IMR-90 (cell line): ENCODE measurements around the gene PNO1. TPM values are rescaled to one million over a fixed set of nuclear protein-coding genes. Genes with fewer than 3 reads are reported as not detected.

ENCODE experiments used
- ATAC-seq: fragments of 200-7000 bp; cut with Tn5 transposase; 2 replicates; pipeline ENCODE4 v1.9.1; 2020; ENCODE audit warnings: low read depth, mild to moderate bottlenecking, moderate library complexity
- BruUV-seq: library from RNA; stranded (reverse); fragments of 400-500 nt; replicated peaks from 2 replicates; lab custom pipeline; 2021; lab: Mats Ljungman, UMichigan
- CTCF ChIA-PET: fragments of 300-600 bp; formaldehyde crosslinking; extraction: SDS; loops from one replicate; lab custom pipeline; 2021; ENCODE audit warnings: antibody characterized with exemption; lab: Yijun Ruan, JAX
- POLR2A ChIA-PET: fragments of 300-600 bp; sonication (Branson Sonifier 250); formaldehyde crosslinking; loops from one replicate; lab custom pipeline; 2022; ENCODE audit warnings: antibody characterized with exemption; ENCODE audit not compliant: unreplicated experiment; lab: Charles Lee
- DNase-seq: peaks from one replicate; pipeline ENCODE4 v3.0.0; 2013
- H2AFZ ChIP-seq: replicated peaks from 2 replicates; pipeline ENCODE3; 2013; ENCODE audit warnings: low read length, mild to moderate bottlenecking; ENCODE audit not compliant: poor library complexity
- H2AK5ac ChIP-seq: 2 replicates; pipeline ENCODE4 v1.6.1; 2013; ENCODE audit warnings: low read depth, low read length, inconsistent platforms
- H2AK9ac ChIP-seq: replicated peaks from 2 replicates; pipeline ENCODE3; 2013; ENCODE audit warnings: mild to moderate bottlenecking, low read depth, low read length, moderate library complexity; ENCODE audit not compliant: poor library complexity
- H2BK120ac ChIP-seq: 2 replicates; pipeline ENCODE4 v1.6.1; 2013; ENCODE audit warnings: low read depth, low read length, inconsistent platforms
- H2BK15ac ChIP-seq: 3 replicates; pipeline ENCODE4 v1.6.1; 2013; ENCODE audit warnings: low read depth, low read length, inconsistent platforms
- H2BK20ac ChIP-seq: 2 replicates; pipeline ENCODE4 v1.6.1; 2013; ENCODE audit warnings: low read depth, mild to moderate bottlenecking, inconsistent platforms, low read length, moderate library complexity
- H2BK5ac ChIP-seq: 2 replicates; pipeline ENCODE4 v1.6.1; 2013; ENCODE audit warnings: mild to moderate bottlenecking, low read depth, low read length, inconsistent platforms; ENCODE audit not compliant: poor library complexity, severe bottlenecking
- H3K14ac ChIP-seq: replicated peaks from 2 replicates; pipeline ENCODE4 v1.6.1; 2013; ENCODE audit warnings: low read depth, low read length, inconsistent platforms
- H3K18ac ChIP-seq: 2 replicates; pipeline ENCODE4 v1.6.1; 2013; ENCODE audit warnings: low read depth, low read length, control low read depth
- H3K23ac ChIP-seq: 2 replicates; pipeline ENCODE4 v1.6.1; 2013; ENCODE audit warnings: low read depth, low read length, inconsistent platforms
- H3K27ac ChIP-seq: 2 replicates; pipeline ENCODE4 v1.5.1; 2013; ENCODE audit warnings: mild to moderate bottlenecking, control low read depth, low read length; ENCODE audit not compliant: insufficient read depth
- H3K27me3 ChIP-seq: 2 replicates; pipeline ENCODE4 v1.6.1; 2013; ENCODE audit warnings: low read length; ENCODE audit not compliant: control insufficient read depth, insufficient read depth
- H3K36me3 ChIP-seq: 2 replicates; pipeline ENCODE4 v1.6.1; 2013; ENCODE audit warnings: low read length, mixed read lengths; ENCODE audit not compliant: control insufficient read depth, insufficient read depth
- H3K4ac ChIP-seq: 2 replicates; pipeline ENCODE4 v1.6.1; 2013; ENCODE audit warnings: low read depth, low read length, inconsistent platforms
- H3K4me1 ChIP-seq: 2 replicates; pipeline ENCODE4 v1.6.1; 2013; ENCODE audit warnings: low read length, mixed read lengths; ENCODE audit not compliant: control insufficient read depth, insufficient read depth
- H3K4me2 ChIP-seq: 2 replicates; pipeline ENCODE4 v1.6.1; 2013; ENCODE audit warnings: low read depth, mild to moderate bottlenecking, control low read depth, low read length, moderate library complexity
- H3K4me3 ChIP-seq: 2 replicates; pipeline ENCODE4 v1.5.1; 2013; ENCODE audit warnings: low read depth, mild to moderate bottlenecking, control low read depth, low read length, moderate library complexity; ENCODE audit not compliant: insufficient read depth
- H3K56ac ChIP-seq: 2 replicates; pipeline ENCODE4 v1.6.1; 2013; ENCODE audit warnings: low read length, inconsistent platforms; ENCODE audit not compliant: insufficient read depth; ENCODE audit errors: extremely low read depth
- H3K79me1 ChIP-seq, 2 experiments: 2 replicates each; pipeline ENCODE4 v1.6.1; 2013; ENCODE audit warnings: low read length in 2 of 2, inconsistent platforms in 1 of 2, low read depth in 1 of 2
- H3K9ac ChIP-seq: 2 replicates; pipeline ENCODE4 v1.6.1; 2013; ENCODE audit warnings: low read depth, low read length, control low read depth
- H3K9me1 ChIP-seq: 2 replicates; pipeline ENCODE4 v1.6.1; 2013; ENCODE audit warnings: low read length, inconsistent platforms; ENCODE audit not compliant: insufficient read depth
- H3K9me3 ChIP-seq: 2 replicates; pipeline ENCODE4 v1.6.1; 2013; ENCODE audit warnings: low read length; ENCODE audit not compliant: control insufficient read depth, insufficient read depth
- H4K20me1 ChIP-seq: 2 replicates; pipeline ENCODE4 v1.6.1; 2013; ENCODE audit warnings: low read length, inconsistent platforms; ENCODE audit not compliant: insufficient read depth
- H4K5ac ChIP-seq: 2 replicates; pipeline ENCODE4 v1.6.1; 2013; ENCODE audit warnings: mild to moderate bottlenecking, low read depth, low read length, control low read depth
- H4K8ac ChIP-seq, 2 experiments: 2 replicates each; pipeline ENCODE4 v1.6.1; 2013; ENCODE audit warnings: low read depth in 2 of 2, low read length in 2 of 2, control low read depth in 1 of 2, inconsistent platforms in 1 of 2
- H4K91ac ChIP-seq: 2 replicates; pipeline ENCODE4 v1.6.1; 2013; ENCODE audit warnings: low read depth, low read length, inconsistent platforms; ENCODE audit not compliant: insufficient read depth
- BHLHE40 ChIP-seq: fragments of 150-350 bp; IDR thresholded peaks from 2 replicates; pipeline ENCODE4 v1.6.1; 2016; ENCODE audit warnings: mild to moderate bottlenecking, low read depth, low read length
- CEBPB ChIP-seq: IDR thresholded peaks from 2 replicates; pipeline ENCODE4 v1.6.1; 2012; ENCODE audit warnings: low read depth, low read length, improper control_type of control experiment
- CHD1 ChIP-seq: IDR thresholded peaks from 2 replicates; pipeline ENCODE4 v1.6.1; 2012; ENCODE audit warnings: low read depth, low read length, improper control_type of control experiment
- ELK1 ChIP-seq: fragments of 150-350 bp; IDR thresholded peaks from 2 replicates; pipeline ENCODE4 v1.6.1; 2016; ENCODE audit warnings: low read depth, mild to moderate bottlenecking, low read length, moderate library complexity, borderline replicate concordance
- FOS ChIP-seq: fragments of 150-350 bp; IDR thresholded peaks from 2 replicates; pipeline ENCODE4 v1.6.1; 2016; ENCODE audit warnings: low read depth, low read length
- MAFK ChIP-seq: IDR thresholded peaks from 2 replicates; pipeline ENCODE4 v1.6.1; 2012; ENCODE audit warnings: low read depth, low read length, improper control_type of control experiment
- MAZ ChIP-seq: IDR thresholded peaks from 2 replicates; pipeline ENCODE4 v1.6.1; 2012; ENCODE audit warnings: low read depth, mild to moderate bottlenecking, low read length, improper control_type of control experiment, moderate library complexity, borderline replicate concordance
- MXI1 ChIP-seq: IDR thresholded peaks from 2 replicates; pipeline ENCODE4 v1.6.1; 2012; ENCODE audit warnings: low read depth, mild to moderate bottlenecking, low read length, moderate library complexity, borderline replicate concordance
- NFE2L2 ChIP-seq: fragments of 150-350 bp; IDR thresholded peaks from 2 replicates; pipeline ENCODE4 v1.6.1; 2016; ENCODE audit warnings: low read depth, mild to moderate bottlenecking, low read length
- POLR2A ChIP-seq: IDR thresholded peaks from 2 replicates; pipeline ENCODE4 v1.6.1; 2012; ENCODE audit warnings: mild to moderate bottlenecking, low read depth, low read length
- RAD21 ChIP-seq: IDR thresholded peaks from 2 replicates; pipeline ENCODE4 v1.6.1; 2012; ENCODE audit warnings: low read length, improper control_type of control experiment
- RCOR1 ChIP-seq: IDR thresholded peaks from 2 replicates; pipeline ENCODE4 v1.6.1; 2012; ENCODE audit warnings: mild to moderate bottlenecking, low read length, improper control_type of control experiment; ENCODE audit not compliant: insufficient replicate concordance
- RFX5 ChIP-seq: IDR thresholded peaks from 2 replicates; pipeline ENCODE4 v1.8.0; 2012; ENCODE audit warnings: low read depth, mild to moderate bottlenecking, low read length, moderate library complexity
- SMC3 ChIP-seq: fragments of 150-350 bp; IDR thresholded peaks from 2 replicates; pipeline ENCODE4 v1.6.1; 2016; ENCODE audit warnings: low read depth, mild to moderate bottlenecking, antibody characterized with exemption, low read length, moderate library complexity
- WGBS, 2 experiments: methylation state at CpG; one replicate each; pipeline versions ENCODE4 v1.1.5 to v1.1.7; 2013; ENCODE audit warnings: missing lambda C conversion rate in 2 of 2; ENCODE audit not compliant: insufficient read length in 1 of 2; ENCODE audit errors: extremely low coverage in 2 of 2; 5-methylcytosine and 5-hydroxymethylcytosine counted together
- dilution Hi-C: fragments of 300-500 bp; cut with HindIII; formaldehyde crosslinking; loops from one replicate; pipeline ENCODE4 v1.14.3; 2018; ENCODE audit warnings: low sequenced_read_pairs; ENCODE audit not compliant: unreplicated experiment
- in situ Hi-C: fragments of 300-500 bp; cut with MboI; formaldehyde crosslinking; loops from 3 replicates; pipeline ENCODE4 v1.14.3; 2019; ENCODE audit warnings: low sequenced_read_pairs, inconsistent platforms, mixed read lengths
- intact Hi-C: fragments of 100-400 bp; cut with micrococcal nuclease; formaldehyde crosslinking; loops from 2 replicates; pipeline ENCODE4 v1.10.0; 2022
- polyA plus RNA-seq, 3 experiments: library from polyadenylated mRNA; depleted of rRNA; stranded (reverse); fragments of >200 nt; gene quantifications; 2 replicates each; pipeline ENCODE4 v1.2.3, GENCODE V29; 2012; ENCODE audit warnings: low replicate concordance in 1 of 3
- total RNA-seq: library from RNA; depleted of rRNA; stranded (reverse); fragments of >200 nt; gene quantifications from 2 replicates; pipeline ENCODE4 v1.2.3, GENCODE V29; 2012
- TF ChIP-seq, protein P1 (sequence below): fragments of 150-350 bp; IDR thresholded peaks from 2 replicates; pipeline ENCODE4 v1.6.1; 2017; ENCODE audit warnings: mild to moderate bottlenecking, antibody characterized with exemption, low read length, low read depth
- TF ChIP-seq, protein P2 (sequence below): conservative IDR thresholded peaks from 2 replicates; pipeline ENCODE4 v1.5.1; 2012; ENCODE audit warnings: mild to moderate bottlenecking, low read depth, low read length, improper control_type of control experiment

The PNO1 gene
- total and polyA plus RNA-seq, 2 of the 4 experiments (the other 2 are of a cell fraction): 12.8 to 14.7 TPM

- peaks cover 11 to 65% of the 10 kb centered on the region in 2 experiments for H3K79me1 ChIP-seq
- peaks cover 14% of the 10 kb centered on the region for H3K4me1 ChIP-seq
- in situ Hi-C loops: no loop called here
- no peaks in the 10 kb centered on the region for H3K27me3 ChIP-seq
- DNase-seq: no peak
- H3K56ac ChIP-seq: no peak overlapping the region
- no CpG with 5 or more reads among the region's 3 CpGs for WGBS, 2 experiments
- H2BK5ac ChIP-seq: peak overlapping the region; percentile 15
- H4K8ac ChIP-seq: no peak overlapping the region; a peak in 1 of 4 replicates
- H4K91ac ChIP-seq: no peak overlapping the region
- H3K4me3 ChIP-seq: no peak overlapping the region
- H2AK5ac ChIP-seq: no peak overlapping the region
- TF ChIP-seq POLR2A: no peak
- TF ChIP-seq, protein P1, sequence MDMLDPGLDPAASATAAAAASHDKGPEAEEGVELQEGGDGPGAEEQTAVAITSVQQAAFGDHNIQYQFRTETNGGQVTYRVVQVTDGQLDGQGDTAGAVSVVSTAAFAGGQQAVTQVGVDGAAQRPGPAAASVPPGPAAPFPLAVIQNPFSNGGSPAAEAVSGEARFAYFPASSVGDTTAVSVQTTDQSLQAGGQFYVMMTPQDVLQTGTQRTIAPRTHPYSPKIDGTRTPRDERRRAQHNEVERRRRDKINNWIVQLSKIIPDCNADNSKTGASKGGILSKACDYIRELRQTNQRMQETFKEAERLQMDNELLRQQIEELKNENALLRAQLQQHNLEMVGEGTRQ: no peak
- no peak for TF ChIP-seq RAD21
- no peak for TF ChIP-seq ELK1
- TF ChIP-seq CHD1: no peak
- no peak for TF ChIP-seq MAFK
- TF ChIP-seq RCOR1: no peak
- TF ChIP-seq FOS: no peak
- TF ChIP-seq SMC3: no peak
- TF ChIP-seq MAZ: no peak
- no peak for TF ChIP-seq NFE2L2
- no peak for TF ChIP-seq MXI1
- TF ChIP-seq, protein P2, sequence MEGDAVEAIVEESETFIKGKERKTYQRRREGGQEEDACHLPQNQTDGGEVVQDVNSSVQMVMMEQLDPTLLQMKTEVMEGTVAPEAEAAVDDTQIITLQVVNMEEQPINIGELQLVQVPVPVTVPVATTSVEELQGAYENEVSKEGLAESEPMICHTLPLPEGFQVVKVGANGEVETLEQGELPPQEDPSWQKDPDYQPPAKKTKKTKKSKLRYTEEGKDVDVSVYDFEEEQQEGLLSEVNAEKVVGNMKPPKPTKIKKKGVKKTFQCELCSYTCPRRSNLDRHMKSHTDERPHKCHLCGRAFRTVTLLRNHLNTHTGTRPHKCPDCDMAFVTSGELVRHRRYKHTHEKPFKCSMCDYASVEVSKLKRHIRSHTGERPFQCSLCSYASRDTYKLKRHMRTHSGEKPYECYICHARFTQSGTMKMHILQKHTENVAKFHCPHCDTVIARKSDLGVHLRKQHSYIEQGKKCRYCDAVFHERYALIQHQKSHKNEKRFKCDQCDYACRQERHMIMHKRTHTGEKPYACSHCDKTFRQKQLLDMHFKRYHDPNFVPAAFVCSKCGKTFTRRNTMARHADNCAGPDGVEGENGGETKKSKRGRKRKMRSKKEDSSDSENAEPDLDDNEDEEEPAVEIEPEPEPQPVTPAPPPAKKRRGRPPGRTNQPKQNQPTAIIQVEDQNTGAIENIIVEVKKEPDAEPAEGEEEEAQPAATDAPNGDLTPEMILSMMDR: no peak
- TF ChIP-seq BHLHE40: no peak
- TF ChIP-seq RFX5: no peak
- TF ChIP-seq CEBPB: no peak
- CTCF ChIA-PET: interaction anchor here (0.9 kb wide), 1 partner anchor 8 kb away, joined by 3 read pairs; no protein-coding TSS in a partner anchor
- no peak overlapping the region for H3K18ac ChIP-seq
- intact Hi-C loops: no loop called here
- H3K23ac ChIP-seq: no peak overlapping the region
- 0 out of 2 replicates have a peak, but pooled peaks cover 4% of the 10 kb centered on the region for H3K9me1 ChIP-seq
- dilution Hi-C loops: no loop called here
- H3K4me2 ChIP-seq: peak overlapping the region; percentile 23; the same call in 1 of the 2 replicates
- no peak overlapping the region for H2AFZ ChIP-seq
- no peak overlapping the region for H2BK120ac ChIP-seq
- H3K9me3 ChIP-seq: peaks cover 2% of the 10 kb centered on the region; the same call in 1 of the 2 replicates
- H3K9ac ChIP-seq: no peak overlapping the region
- H2AK9ac ChIP-seq: no peak overlapping the region
- no peak overlapping the region for H3K4ac ChIP-seq
- BruUV-seq: no TSS peak
- peaks cover 6% of the 10 kb centered on the region for H3K36me3 ChIP-seq
- H2BK20ac ChIP-seq: no peak overlapping the region
- H4K20me1 ChIP-seq: peaks cover 68% of the 10 kb centered on the region
- no peak overlapping the region for H3K27ac ChIP-seq
- no peak overlapping the region for H2BK15ac ChIP-seq
- POLR2A ChIA-PET: no interaction called here
- no peak overlapping the region for H4K5ac ChIP-seq
- no peak for ATAC-seq
- H3K14ac ChIP-seq: no peak overlapping the region
Measured at GRCh38 chr2:68217729-68218128, 60.0 kb downstream of the PNO1 start.
